GM23338 (cell line): ENCODE data around the gene PDSS2. TPM values are rescaled to one million over a fixed set of nuclear protein-coding genes. Genes with fewer than 3 reads are reported as not detected.

Source experiments
- ATAC-seq: fragments of 200-7000 bp; cut with Tn5 transposase; 3 replicates; pipeline ENCODE4 v1.9.1; 2020
- DNase-seq: peaks from one replicate; pipeline ENCODE4 v3.0.0-alpha.2; 2015; ENCODE audit warnings: low spot score
- H2AFZ ChIP-seq: fragments of 200-600 bp; sonication (generic); 2 replicates; pipeline ENCODE4 v1.8.0; 2016; ENCODE audit warnings: antibody characterized with exemption, mild to moderate bottlenecking, moderate library complexity
- H3F3A ChIP-seq: fragments of 200-600 bp; sonication (generic); replicated peaks from 2 replicates; pipeline ENCODE4 v1.8.0; 2017; ENCODE audit warnings: antibody characterized with exemption, mixed run types, low read depth
- H3K27ac ChIP-seq: fragments of 200-600 bp; sonication (generic); 2 replicates; pipeline ENCODE4 v1.6.1; 2016; ENCODE audit warnings: low read depth
- H3K27me3 ChIP-seq: fragments of 200-600 bp; sonication (generic); 2 replicates; pipeline ENCODE4 v1.8.0; 2016; ENCODE audit warnings: mild to moderate bottlenecking, mixed run types, moderate library complexity; ENCODE audit not compliant: insufficient read depth
- H3K36me3 ChIP-seq: fragments of 200-600 bp; sonication (generic); 2 replicates; pipeline ENCODE4 v1.8.0; 2016; ENCODE audit warnings: mild to moderate bottlenecking; ENCODE audit not compliant: insufficient read depth
- H3K4me1 ChIP-seq: fragments of 200-600 bp; sonication (generic); 2 replicates; pipeline ENCODE4 v1.8.0; 2016; ENCODE audit warnings: mild to moderate bottlenecking, moderate library complexity; ENCODE audit not compliant: insufficient read depth
- H3K4me2 ChIP-seq: fragments of 200-600 bp; sonication (generic); 2 replicates; pipeline ENCODE4 v1.7.1; 2017; ENCODE audit warnings: mixed run types
- H3K4me3 ChIP-seq: fragments of 200-600 bp; sonication (generic); 2 replicates; pipeline ENCODE4 v1.6.1; 2016; ENCODE audit warnings: mixed run types
- H3K79me2 ChIP-seq: fragments of 200-600 bp; sonication (generic); replicated peaks from 2 replicates; pipeline ENCODE4 v1.8.0; 2017; ENCODE audit warnings: mild to moderate bottlenecking; ENCODE audit not compliant: insufficient read depth
- H3K9me2 ChIP-seq: fragments of 200-600 bp; sonication (generic); 2 replicates; pipeline ENCODE4 v1.8.0; 2017; ENCODE audit not compliant: insufficient read depth
- H4K20me1 ChIP-seq: fragments of 200-600 bp; sonication (generic); replicated peaks from 2 replicates; pipeline ENCODE4 v1.8.0; 2017; ENCODE audit warnings: mild to moderate bottlenecking; ENCODE audit not compliant: insufficient read depth
- H3K27ac Mint-ChIP-seq: 2 replicates; pipeline ENCODE4 v1.8.0; 2020; ENCODE audit warnings: inconsistent platforms, mild to moderate bottlenecking, moderate library complexity, mixed read lengths
- H3K27me3 Mint-ChIP-seq: 3 replicates; pipeline ENCODE4 v1.8.0; 2022; ENCODE audit warnings: low read depth, mild to moderate bottlenecking, moderate library complexity, mixed read lengths, inconsistent platforms; ENCODE audit not compliant: insufficient read depth, poor library complexity
- H3K36me3 Mint-ChIP-seq: 3 replicates; pipeline ENCODE4 v1.8.0; 2021; ENCODE audit warnings: low read depth, mild to moderate bottlenecking, inconsistent platforms, moderate library complexity, mixed read lengths
- H3K4me1 Mint-ChIP-seq: 3 replicates; pipeline ENCODE4 v1.8.0; 2020; ENCODE audit warnings: mild to moderate bottlenecking, inconsistent platforms, mixed read lengths
- H3K4me3 Mint-ChIP-seq: 3 replicates; pipeline ENCODE4 v1.8.0; 2021; ENCODE audit warnings: moderate library complexity, mild to moderate bottlenecking, inconsistent platforms, mixed read lengths
- H3K9me3 Mint-ChIP-seq: 3 replicates; pipeline ENCODE4 v1.8.0; 2020; ENCODE audit warnings: moderate library complexity, mild to moderate bottlenecking, inconsistent platforms, mixed read lengths
- CREB1 ChIP-seq: fragments of 250-450 bp; sonication (Bioruptor Pico); IDR thresholded peaks from 2 replicates; pipeline ENCODE4 v1.5.0; 2020; ENCODE audit warnings: low read depth, mild to moderate bottlenecking, moderate library complexity
- CTCF ChIP-seq, 2 experiments: fragments of 200-600 bp in 1 of 2; sonication (generic) in 1 of 2; conservative IDR thresholded peaks; 2 replicates each; pipeline versions ENCODE4 v1.5.1 to v1.6.1; 2016 to 2017; ENCODE audit warnings: antibody characterized with exemption in 2 of 2, low read depth in 2 of 2, mild to moderate bottlenecking in 2 of 2, moderate library complexity in 1 of 2
- ETS1 ChIP-seq: IDR thresholded peaks from 2 replicates; pipeline ENCODE4 v1.6.1; 2016; ENCODE audit warnings: antibody characterized with exemption
- EZH2 ChIP-seq: fragments of 200-600 bp; sonication (generic); IDR thresholded peaks from one replicate; pipeline ENCODE4 v1.8.0; 2017; ENCODE audit warnings: antibody characterized with exemption, mild to moderate bottlenecking, low read depth; ENCODE audit not compliant: unreplicated experiment
- EZH2phosphoT487 ChIP-seq: fragments of 200-600 bp; sonication (generic); IDR thresholded peaks from one replicate; pipeline ENCODE4 v1.8.1; 2018; ENCODE audit warnings: antibody characterized with exemption; ENCODE audit not compliant: unreplicated experiment
- JUNB ChIP-seq: IDR thresholded peaks from one replicate; pipeline ENCODE4 v1.6.1; 2016; ENCODE audit warnings: antibody characterized with exemption; ENCODE audit not compliant: unreplicated experiment
- NANOG ChIP-seq: IDR thresholded peaks from 2 replicates; pipeline ENCODE4 v1.6.1; 2016; ENCODE audit warnings: antibody characterized with exemption, borderline replicate concordance
- POLR2AphosphoS5 ChIP-seq: IDR thresholded peaks from 2 replicates; pipeline ENCODE4 v1.6.1; 2016; ENCODE audit warnings: antibody characterized with exemption, low read depth
- REST ChIP-seq: IDR thresholded peaks from one replicate; pipeline ENCODE4 v1.6.1; 2018; ENCODE audit warnings: antibody characterized with exemption; ENCODE audit not compliant: unreplicated experiment
- STAT1 ChIP-seq: IDR thresholded peaks from one replicate; pipeline ENCODE4 v1.6.1; 2016; ENCODE audit warnings: antibody characterized with exemption; ENCODE audit not compliant: unreplicated experiment
- ZNF114 ChIP-seq: fragments of 250-450 bp; sonication (Bioruptor Pico); IDR thresholded peaks from 2 replicates; pipeline ENCODE4 v1.5.0; 2020; ENCODE audit warnings: mild to moderate bottlenecking, moderate library complexity
- ZNF331 ChIP-seq: fragments of 250-450 bp; sonication (Bioruptor Pico); IDR thresholded peaks from 2 replicates; pipeline ENCODE4 v1.5.0; 2020; ENCODE audit warnings: low read depth, mild to moderate bottlenecking, moderate library complexity
- ZNF462 ChIP-seq: fragments of 250-450 bp; sonication (Bioruptor Pico); IDR thresholded peaks from 2 replicates; pipeline ENCODE4 v1.5.0; 2020; ENCODE audit warnings: mild to moderate bottlenecking, moderate library complexity
- polyA plus RNA-seq: library from polyadenylated mRNA; unstranded; fragments of >200 nt; fragmentation: Nextera tagmentation; extraction: Ambion mirVana; gene quantifications from 2 replicates; pipeline ENCODE4 v1.2.1, GENCODE V29; 2016
- total RNA-seq: library from RNA; depleted of rRNA; stranded (reverse); fragments of >200 nt; shearing (Covaris generic); gene quantifications from 2 replicates; pipeline ENCODE4 v1.2.3, GENCODE V29; 2014

The PDSS2 gene
- total and polyA plus RNA-seq, 2 experiments from 2014 or later = 7.3 to 16.7 TPM

- peaks cover 9% of the 10 kb centered on the region for H3K4me1 Mint-ChIP-seq
- TF ChIP-seq POLR2AphosphoS5 (no peak), EZH2phosphoT487 (no peak), STAT1 (no peak), CTCF (conservative IDR thresholded peaks at IDR 0.05; ENCODE audit: low read depth in 2 of 2) (no peak), ETS1 (no peak), REST (no peak), ZNF331 (CRISPR knock-in tag) (no peak), ZNF114 (CRISPR knock-in tag) (no peak), ZNF462 (CRISPR knock-in tag) (no peak), EZH2 (no peak), CREB1 (CRISPR knock-in tag) (no peak), JUNB (no peak), NANOG (no peak)
- Histone ChIP-seq H3K4me3 (no peak overlapping the region), H3F3A (no peaks in the 10 kb centered on the region), H4K20me1 (no peaks in the 10 kb centered on the region), H2AFZ (no peak overlapping the region), H3K36me3 (no peaks in the 10 kb centered on the region), H3K27me3 (no peaks in the 10 kb centered on the region), H3K27ac (no peak overlapping the region), H3K79me2 (no peaks in the 10 kb centered on the region), H3K4me2 (no peak overlapping the region), H3K9me2 (no peaks in the 10 kb centered on the region), H3K4me1 (peaks cover 4% of the 10 kb centered on the region; the same call in 1 of the 2 replicates)
- ATAC-seq = no peak
- H3K4me3 Mint-ChIP-seq = no peak overlapping the region
- peaks cover 3% of the 10 kb centered on the region; the same call in 2 of the 3 replicates for H3K36me3 Mint-ChIP-seq
- peaks cover 2% of the 10 kb centered on the region for H3K27me3 Mint-ChIP-seq
- H3K9me3 Mint-ChIP-seq = no peaks in the 10 kb centered on the region
- no peak for DNase-seq
- H3K27ac Mint-ChIP-seq = no peak overlapping the region
Measured at GRCh38 chr6:107329063-107329860, 130.1 kb downstream of the PDSS2 start.
